GM21390 (cell line): ENCODE measurements around the gene CSNK2B.

Experiments
- ATAC-seq: cut with Tn5 transposase; IDR thresholded peaks from one replicate; pipeline ENCODE4 v1.9.1; 2021; ENCODE audit not compliant: unreplicated experiment

Gene CSNK2B

DNA sequence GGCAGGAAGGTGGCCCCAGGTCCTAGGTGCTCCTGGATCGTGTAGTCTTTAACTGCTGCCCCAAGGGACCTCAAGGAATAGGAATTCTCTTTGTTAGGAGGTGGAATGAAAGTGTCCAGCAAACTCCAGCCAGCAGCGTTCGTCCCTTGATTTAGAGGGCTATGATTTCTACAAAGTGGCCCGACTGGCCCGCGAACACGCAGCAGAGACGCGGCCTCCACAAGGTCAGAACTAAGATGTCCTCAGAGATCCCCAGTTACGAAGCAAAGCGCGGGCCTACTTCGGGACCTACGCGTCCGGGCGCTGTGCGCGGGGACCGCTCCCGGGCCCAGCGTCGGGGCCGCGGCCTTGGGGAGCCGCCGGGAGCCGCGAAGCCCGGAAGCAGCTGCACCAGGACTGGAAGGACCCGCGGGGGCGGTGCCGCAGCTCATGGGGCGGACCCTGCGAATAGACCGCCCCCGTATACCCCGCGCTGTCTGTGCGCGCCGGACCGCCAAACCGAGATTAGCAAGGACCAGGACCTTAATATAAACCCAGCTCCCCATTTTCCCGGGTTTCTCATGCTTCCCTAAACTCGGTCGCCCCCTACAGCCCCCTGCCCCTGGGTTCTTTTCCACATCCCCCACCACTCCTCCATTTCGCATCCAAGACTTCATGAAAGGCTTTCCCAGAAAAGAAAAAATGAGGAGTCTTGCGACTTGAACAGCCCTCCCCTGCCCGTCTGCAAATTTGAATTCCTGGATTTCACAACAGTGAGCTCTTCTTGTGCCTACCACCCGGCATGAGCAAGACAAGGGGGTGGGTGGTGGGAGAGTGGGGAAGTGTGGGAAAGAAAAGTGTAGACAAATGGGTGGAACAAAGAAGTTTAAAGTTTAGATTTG lies 5.3 kb upstream of the CSNK2B start, which contains the start of gene C6orf47:
TSS of gene C6orf47 (minus strand) at position 398 of the 881 bp plus-strand sequence. CDS start 831 bp downstream, outside the sequence.
- ATAC-seq = no peak

DNA sequence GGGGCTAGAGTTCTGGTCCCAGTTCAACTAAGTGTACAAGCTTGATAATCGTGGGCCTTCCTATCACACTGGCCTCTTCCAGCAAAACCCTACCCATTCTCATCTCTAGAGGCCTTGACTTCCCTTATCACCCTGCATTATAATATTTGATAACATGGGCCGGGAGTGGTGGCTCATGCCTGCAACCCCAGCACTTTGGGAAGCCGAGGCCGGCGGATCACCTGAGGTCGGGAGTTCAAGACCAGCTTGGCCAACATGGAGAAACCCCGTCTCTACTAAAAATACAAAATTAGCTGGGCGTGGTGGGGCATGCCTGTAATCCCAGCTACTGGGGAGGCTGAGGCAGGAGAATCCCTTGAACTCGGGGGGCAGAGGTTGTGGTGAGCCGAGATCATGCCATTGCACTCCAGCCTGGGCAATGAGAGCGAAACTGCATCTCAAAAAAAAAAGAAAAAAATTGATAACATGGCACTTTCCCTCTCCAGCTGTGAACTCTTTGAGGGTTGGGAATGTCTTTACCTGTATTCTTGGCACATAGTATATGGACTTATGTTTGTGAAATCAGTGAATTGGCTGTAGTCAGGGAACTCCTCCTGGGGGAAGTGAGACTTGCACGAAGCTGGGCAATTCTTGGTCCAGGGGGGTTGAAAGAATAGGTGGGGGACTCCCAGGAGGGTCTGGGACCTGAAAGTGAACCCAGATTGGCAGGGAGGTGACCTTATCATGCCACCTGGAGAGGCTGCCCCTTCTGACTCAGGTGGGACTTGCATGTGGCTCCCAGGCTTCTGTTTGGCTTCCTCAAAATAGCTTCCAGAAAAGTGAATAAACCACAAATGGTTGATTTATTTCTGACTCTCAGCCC lies 4.4 kb upstream of the CSNK2B start:
- ATAC-seq = no peak

DNA sequence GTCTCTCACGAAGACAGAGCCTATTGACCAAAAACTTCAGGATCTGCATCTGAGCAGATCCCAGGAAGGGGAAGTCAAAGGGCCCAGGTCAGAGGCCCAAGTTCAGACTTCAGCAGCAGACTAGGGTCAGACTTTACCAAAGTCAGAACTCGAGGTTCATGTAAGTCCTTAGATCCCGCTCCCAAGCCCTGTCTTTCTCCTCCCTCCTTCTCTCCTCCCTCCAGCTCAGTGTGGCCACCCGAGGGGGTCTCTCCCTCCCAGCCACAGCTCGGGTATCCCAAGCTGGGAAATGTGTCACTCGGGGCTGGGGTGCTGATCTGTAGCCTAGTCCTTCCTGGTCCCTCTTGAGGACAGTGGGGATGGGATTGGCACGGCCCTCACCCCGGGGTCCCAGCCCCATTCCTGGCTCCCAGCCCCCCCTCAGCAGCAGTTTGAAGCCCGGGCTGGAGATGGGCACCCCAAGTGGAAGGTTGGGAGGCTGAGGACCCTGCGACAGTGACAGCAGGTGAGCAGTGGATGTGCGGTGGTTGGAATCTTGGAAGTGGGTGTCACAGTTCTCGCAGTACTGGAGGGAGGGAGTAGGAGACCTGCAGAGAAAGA lies 3.7 kb upstream of the CSNK2B start:
- ATAC-seq = no peak

DNA sequence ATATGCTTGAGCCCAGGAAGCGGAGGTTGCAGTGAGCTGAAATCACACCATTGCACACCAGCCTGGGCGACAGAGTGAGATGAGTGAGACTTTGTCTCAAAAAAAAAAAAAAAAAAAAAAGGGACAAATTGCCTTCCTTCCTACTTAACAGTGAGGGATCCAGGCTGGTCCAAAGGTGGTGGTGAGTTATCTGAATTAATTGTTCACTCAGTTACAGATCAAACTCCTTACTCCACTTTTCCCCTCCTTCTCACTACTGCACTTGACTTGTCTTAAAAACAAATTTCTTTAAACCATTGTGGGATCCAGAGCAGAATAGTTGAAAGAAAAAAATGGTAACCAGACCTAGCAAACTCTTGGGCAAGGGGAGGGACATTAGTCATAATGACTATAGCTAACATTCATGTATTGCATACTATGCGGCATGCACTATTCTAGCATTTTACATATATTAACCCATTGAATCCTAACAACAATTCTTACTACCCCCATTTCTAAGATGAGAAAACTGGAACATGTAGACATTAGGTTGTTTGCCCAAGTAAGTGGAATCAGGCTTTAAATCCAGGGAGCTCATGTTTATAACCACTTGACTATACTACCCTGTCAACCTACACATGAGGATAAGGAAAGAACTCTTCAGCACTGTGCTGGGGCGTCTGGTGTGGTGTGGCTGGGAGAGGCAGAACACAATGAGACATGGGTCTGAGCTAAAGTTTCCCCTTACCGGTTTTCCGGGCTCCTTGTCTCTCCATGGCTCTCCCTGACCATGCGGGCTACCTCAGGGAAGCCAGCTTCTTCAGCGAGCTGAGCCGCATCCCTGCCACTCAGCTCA lies 2.5 kb upstream of the CSNK2B start:
- ATAC-seq = no peak

DNA sequence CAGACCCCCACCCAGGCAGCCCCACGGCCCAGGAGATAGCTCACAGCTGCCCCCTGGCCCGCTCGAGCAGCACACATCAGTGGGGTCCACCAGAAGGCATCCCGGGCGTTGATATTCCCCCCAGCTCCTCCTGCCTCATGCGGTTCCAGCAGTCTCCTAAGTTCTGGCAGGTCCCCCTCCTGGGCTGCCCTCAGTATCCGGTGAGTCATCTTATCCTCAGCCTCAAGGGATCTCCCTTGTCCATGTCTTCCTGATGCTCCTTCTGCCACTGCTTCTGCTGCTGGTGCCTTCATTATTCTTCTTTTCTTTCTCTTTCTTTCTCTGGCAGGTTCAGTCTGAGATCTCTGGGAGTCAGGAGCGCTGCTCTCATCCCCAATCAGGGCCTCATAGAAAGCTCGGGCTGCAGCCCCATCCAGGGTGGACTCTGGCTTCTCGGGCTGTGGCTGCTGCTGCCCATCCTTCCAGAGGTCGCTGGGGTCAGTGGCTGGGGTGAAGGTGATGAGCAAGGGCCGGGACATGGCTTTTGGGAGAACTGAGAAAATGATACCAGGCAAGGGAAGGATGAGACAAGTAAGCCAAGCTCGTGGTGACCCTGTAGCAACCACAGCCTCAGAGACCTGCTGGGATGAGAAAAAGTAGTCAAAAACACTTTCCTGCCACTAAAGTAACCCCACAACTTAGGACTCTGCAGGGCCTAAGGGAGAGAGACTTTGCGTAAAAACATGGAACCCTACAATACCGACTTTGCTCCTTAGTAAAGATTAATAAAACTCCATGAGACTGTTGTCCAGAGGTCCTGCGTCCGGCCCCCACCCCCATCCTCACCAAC lies 1.7 kb upstream of the CSNK2B start:
- no peak for ATAC-seq

DNA sequence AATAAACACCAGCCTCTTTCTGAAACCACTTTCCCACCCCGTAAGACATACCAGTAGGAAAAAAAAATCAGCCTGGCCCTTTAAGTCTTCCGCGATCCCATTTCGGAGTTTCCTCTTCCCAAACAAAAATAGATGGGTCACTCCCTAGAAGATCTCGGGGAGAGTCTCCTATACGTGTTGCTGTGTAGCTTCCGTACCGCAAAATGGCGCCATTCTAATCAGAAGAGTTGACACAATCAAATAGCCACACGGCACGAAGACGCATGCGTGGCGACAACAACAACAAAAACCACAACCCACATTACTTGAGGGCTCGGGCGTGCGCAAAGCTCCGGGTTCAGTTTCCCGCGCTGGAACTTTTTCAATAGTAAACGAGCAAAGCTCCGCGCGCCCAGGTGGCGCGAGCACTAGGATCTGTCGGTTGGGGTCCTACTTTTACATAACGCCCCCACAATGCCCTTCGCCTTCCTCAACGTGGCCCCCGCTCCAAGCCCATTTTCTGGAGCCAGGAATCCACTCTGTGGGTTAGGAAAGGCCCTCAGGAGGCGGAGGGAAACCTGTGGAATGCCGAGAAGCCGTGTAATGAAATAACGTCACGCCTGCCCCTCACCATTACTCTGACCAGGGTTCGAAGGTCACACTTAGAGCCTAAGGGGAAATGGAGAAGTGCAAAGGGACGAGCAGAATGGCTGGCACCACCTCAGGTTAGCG lies 935 bp upstream of the CSNK2B start, which contains the start of gene GPANK1:
TSS of gene GPANK1 (minus strand) at position 208 of the 711 bp plus-strand sequence. CDS start 519 bp downstream, outside the sequence.
- ATAC-seq = no peak

DNA sequence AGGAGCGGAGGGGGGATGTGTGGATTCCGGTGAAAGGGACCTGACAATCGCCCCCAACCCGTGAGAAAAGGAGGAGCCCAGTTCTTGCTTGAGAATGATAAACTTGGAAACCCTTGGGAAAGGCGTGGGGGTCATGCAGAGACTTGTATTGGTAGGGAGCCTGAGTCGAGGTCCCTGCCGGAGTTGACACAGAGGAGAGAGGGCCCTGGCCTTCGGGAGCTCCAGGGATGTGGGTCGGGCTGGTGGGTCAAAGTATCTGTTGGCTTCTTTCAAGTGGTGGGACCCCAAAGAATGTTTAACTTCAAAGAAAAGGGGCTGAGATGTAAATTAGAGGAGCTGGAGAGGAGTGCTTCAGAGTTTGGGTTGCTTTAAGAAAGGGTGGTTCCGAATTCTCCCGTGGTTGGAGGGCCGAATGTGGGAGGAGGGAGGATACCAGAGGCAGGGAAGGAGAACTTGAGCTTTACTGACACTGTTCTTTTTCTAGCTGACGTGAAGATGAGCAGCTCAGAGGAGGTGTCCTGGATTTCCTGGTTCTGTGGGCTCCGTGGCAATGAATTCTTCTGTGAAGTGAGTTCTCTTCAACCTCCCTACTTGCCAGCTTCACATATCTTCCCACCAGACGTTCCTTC lies 571 bp downstream of the CSNK2B start:
- no peak for ATAC-seq

DNA sequence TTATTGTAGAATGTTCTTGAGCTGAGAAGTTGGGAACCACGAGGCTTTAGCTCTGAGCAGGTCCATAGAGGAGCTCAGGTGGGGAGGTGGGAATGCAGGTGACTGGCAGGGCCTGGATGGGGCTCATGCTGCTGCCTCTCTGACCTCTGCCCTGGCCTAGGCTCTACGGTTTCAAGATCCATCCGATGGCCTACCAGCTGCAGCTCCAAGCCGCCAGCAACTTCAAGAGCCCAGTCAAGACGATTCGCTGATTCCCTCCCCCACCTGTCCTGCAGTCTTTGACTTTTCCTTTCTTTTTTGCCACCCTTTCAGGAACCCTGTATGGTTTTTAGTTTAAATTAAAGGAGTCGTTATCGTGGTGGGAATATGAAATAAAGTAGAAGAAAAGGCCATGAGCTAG lies 3.8 kb downstream of the CSNK2B start, which contains the start of gene LY6G5B:
TSS of gene LY6G5B (plus strand) at position 301 of the 400 bp plus-strand sequence. CDS start 975 bp downstream, outside the sequence.
- ATAC-seq = no peak

DNA sequence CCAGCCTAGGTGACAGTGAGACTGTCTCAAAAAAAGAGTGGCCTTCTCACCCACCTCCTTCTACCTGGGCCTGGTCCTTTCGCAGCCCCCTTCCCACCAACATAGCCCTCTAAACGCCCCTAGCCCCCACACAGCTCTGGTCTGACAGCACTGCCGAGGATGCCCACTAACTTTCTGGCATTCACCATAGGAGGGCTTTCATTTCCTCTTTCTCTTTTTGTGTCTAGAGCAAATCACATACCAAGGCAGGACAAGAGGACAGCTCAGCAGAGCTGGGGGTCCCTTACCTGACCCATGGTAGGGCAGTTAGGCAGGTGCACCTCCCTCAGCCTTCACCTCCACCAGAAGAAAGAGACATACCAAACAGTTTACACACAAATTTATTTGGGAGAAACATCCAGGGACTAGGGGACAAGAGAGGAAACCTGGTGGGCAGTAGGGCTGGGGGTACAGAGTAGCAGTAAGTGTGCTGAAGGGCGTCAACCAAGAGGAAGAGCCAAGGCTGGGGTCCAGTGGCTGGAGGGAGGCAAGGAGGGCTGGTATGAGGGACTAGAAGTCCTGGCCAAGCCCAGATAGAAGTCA lies 10.5 kb downstream of the CSNK2B start:
- ATAC-seq = no peak

DNA sequence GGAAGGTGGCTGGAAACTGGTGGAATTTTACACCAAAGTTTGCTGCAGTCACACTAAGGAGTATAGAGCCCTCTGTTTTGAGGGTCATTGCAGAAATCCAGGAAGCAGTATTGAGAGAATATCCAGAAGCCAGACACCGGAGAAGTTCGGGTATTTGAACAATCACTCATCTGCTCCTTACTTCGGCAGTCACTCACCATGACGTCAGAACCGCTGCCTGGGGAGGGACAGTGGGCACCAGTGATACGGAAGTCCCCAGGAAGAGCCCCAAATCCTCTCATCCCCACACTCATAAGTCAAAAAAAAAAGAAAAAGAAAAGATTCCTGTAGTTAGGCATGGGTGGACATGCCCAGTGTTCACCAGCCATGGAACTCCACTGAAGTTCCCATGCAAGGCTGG lies 11.0 kb downstream of the CSNK2B start:
- ATAC-seq = no peak

DNA sequence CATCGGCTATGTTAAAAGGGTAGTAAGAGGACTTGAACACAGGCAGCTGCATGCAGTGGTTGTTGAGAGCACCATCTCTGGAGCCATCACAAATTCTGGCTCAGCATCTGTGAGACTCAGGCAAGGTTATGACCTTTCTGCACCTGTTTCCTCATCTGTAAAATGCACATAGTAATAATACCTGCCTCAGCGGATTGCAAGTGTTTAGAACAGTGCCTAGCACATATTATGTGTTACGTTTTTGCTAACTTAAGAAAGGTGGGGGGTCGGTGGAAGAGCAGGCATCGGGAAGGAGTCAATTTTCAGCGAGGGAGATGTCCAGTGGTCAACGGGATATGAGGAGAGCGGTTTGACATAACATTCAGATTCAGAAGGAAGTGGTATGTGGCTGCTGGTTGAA lies 12.1 kb downstream of the CSNK2B start:
- ATAC-seq = no peak

DNA sequence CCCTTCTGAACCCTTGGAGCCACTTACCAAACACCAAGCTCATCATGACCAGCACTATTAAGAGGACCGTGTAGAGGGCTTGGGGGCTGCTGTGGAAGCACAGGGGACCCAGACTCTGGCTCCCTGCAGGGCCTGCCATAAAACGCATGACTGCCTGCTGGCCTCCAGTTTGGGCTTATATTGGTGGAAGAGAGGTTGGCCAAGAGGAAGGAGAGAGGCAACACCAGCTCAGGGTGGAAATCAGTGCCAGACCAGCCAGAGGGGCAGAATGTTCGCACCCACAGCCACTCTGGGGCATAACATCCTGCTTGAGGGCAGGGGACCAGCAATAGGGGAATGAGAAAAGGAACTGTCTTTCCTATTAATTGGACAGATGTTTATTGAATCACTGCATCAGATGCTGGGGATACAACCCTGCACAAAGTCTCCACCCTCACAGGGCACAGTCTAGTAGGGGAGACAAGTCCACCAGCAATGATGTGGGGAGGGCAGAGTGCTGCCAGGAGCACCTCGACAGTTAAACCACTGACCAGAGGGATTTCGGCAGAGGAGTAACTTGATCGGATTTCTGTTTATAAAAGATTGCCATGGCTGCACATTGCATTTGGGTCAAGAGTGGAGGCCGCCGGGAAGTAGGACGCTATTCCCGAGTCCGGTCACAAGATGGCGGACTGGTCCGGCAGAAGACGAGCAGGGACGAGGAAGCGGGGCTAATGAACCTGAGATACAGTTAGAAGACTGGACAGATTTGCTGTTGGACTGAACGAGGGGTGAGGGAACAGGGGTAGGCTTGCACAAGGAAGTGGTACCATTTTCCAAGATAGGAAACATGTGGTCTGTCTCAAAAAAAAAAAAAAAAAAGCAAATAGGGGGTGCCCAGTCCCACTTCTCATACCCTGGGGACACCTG lies 14.6 kb downstream of the CSNK2B start, which contains the start of gene LY6G5C:
TSS of gene LY6G5C (minus strand) at position 842 of the 909 bp plus-strand sequence. CDS start at position 148, 694 bp downstream.
- no peak for ATAC-seq

DNA sequence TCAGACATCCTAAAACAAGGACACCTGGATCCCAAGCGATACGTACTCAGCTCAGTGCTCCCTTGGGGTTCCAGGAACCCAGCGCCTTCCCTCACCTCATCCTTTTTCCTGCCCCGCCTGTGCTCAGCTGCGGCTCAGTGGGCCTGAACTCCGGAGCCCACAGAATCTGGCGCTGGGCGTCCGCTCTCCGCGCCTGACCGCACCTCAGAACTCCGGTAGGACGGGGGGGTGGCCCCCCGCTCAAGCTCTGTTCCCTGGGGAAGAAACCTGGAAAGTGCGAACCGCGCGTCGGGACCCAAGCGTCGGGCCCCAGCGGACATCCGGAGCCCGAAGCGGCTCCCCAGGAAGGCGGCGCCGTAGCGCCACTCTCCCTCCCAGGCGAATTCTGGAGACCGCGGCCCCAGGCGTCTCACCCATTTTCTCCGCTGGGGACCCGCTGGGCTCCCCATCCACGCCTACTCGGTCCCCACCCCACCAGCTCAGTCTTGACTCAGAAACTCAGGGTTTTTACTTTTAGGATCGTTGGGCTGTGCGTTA lies 15.3 kb downstream of the CSNK2B start:
- no peak for ATAC-seq

DNA sequence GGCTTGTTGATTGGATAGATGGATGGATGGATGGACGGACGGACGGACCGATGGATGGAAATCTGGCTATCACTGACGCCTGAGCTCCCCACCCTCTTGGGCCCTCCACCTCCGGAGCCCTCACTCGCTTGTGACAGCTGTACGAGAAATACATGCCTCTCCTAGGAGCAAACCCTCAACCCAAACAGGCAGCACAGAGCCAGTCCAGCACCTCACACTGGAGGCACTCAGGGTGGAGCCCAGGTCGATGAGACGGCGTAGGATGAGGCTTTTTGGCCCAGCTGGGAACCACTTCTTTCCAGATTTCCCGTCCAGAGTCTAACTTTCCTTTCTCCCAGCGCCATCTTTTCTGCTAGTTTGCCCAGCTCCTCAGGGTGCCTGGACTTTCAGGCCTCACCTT lies 17.7 kb downstream of the CSNK2B start:
- ATAC-seq = no peak

DNA sequence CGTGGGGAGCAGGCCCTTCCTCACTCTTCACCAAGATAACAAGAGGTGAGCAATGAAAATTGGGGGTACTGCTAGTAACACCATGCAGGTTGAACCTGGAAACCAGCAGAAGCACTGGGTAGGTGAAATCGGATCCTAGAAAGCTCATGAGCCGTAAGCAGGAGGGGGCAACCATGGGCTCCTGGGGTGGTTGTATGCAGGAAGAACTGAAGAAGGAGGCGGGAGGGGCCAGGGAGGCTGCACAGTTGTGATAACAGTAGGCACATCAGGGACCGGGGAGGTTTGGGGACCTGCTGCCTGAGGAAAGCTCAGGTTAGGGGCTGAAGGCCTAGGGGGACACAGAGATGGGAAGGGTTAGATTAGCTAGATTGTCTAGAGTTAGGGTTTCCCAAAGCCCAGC lies 20.6 kb downstream of the CSNK2B start:
- no peak for ATAC-seq

DNA sequence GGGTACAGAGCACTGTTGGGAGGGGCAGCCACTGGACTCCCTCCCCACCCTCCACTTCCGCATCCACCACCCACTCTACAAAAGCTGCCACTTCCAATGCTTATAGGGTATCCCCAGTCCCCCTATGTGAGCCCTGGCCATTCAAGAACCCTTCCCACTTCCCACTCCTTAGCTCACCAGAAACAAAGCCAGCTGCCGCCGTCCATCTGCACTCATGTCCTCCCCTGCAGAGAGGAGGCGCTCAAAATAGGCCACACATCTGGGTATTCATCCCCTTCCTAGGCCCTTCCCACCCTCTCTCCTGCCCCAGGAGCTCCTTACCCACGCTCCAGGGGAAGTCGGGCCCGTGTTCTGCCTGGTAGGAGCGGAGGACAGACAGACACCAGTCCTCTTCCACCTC lies 21.4 kb downstream of the CSNK2B start:
- no peak for ATAC-seq
